IMR-90 (cell line): ENCODE measurements around the gene PTPRN2. TPM values are rescaled to one million over a fixed set of nuclear protein-coding genes. Genes with fewer than 3 reads are reported as not detected.

Source experiments
- ATAC-seq: fragments of 200-7000 bp; cut with Tn5 transposase; 2 replicates; pipeline ENCODE4 v1.9.1; 2020; ENCODE audit warnings: low read depth, mild to moderate bottlenecking, moderate library complexity
- BruUV-seq: library from RNA; stranded (reverse); fragments of 400-500 nt; replicated peaks from 2 replicates; lab custom pipeline; 2021; lab: Mats Ljungman, UMichigan
- CTCF ChIA-PET: fragments of 300-600 bp; formaldehyde crosslinking; extraction: SDS; loops from one replicate; lab custom pipeline; 2021; ENCODE audit warnings: antibody characterized with exemption; lab: Yijun Ruan, JAX
- POLR2A ChIA-PET: fragments of 300-600 bp; sonication (Branson Sonifier 250); formaldehyde crosslinking; loops from one replicate; lab custom pipeline; 2022; ENCODE audit warnings: antibody characterized with exemption; ENCODE audit not compliant: unreplicated experiment; lab: Charles Lee
- DNase-seq: peaks from one replicate; pipeline ENCODE4 v3.0.0; 2013
- H2AFZ ChIP-seq: replicated peaks from 2 replicates; pipeline ENCODE3; 2013; ENCODE audit warnings: low read length, mild to moderate bottlenecking; ENCODE audit not compliant: poor library complexity
- H2AK5ac ChIP-seq: 2 replicates; pipeline ENCODE4 v1.6.1; 2013; ENCODE audit warnings: low read depth, low read length, inconsistent platforms
- H2AK9ac ChIP-seq: replicated peaks from 2 replicates; pipeline ENCODE3; 2013; ENCODE audit warnings: mild to moderate bottlenecking, low read depth, low read length, moderate library complexity; ENCODE audit not compliant: poor library complexity
- H2BK120ac ChIP-seq: 2 replicates; pipeline ENCODE4 v1.6.1; 2013; ENCODE audit warnings: low read depth, low read length, inconsistent platforms
- H2BK15ac ChIP-seq: 3 replicates; pipeline ENCODE4 v1.6.1; 2013; ENCODE audit warnings: low read depth, low read length, inconsistent platforms
- H2BK20ac ChIP-seq: 2 replicates; pipeline ENCODE4 v1.6.1; 2013; ENCODE audit warnings: low read depth, mild to moderate bottlenecking, inconsistent platforms, low read length, moderate library complexity
- H2BK5ac ChIP-seq: 2 replicates; pipeline ENCODE4 v1.6.1; 2013; ENCODE audit warnings: mild to moderate bottlenecking, low read depth, low read length, inconsistent platforms; ENCODE audit not compliant: poor library complexity, severe bottlenecking
- H3K14ac ChIP-seq: replicated peaks from 2 replicates; pipeline ENCODE4 v1.6.1; 2013; ENCODE audit warnings: low read depth, low read length, inconsistent platforms
- H3K18ac ChIP-seq: 2 replicates; pipeline ENCODE4 v1.6.1; 2013; ENCODE audit warnings: low read depth, low read length, control low read depth
- H3K23ac ChIP-seq: 2 replicates; pipeline ENCODE4 v1.6.1; 2013; ENCODE audit warnings: low read depth, low read length, inconsistent platforms
- H3K27ac ChIP-seq: 2 replicates; pipeline ENCODE4 v1.5.1; 2013; ENCODE audit warnings: mild to moderate bottlenecking, control low read depth, low read length; ENCODE audit not compliant: insufficient read depth
- H3K27me3 ChIP-seq: 2 replicates; pipeline ENCODE4 v1.6.1; 2013; ENCODE audit warnings: low read length; ENCODE audit not compliant: control insufficient read depth, insufficient read depth
- H3K36me3 ChIP-seq: 2 replicates; pipeline ENCODE4 v1.6.1; 2013; ENCODE audit warnings: low read length, mixed read lengths; ENCODE audit not compliant: control insufficient read depth, insufficient read depth
- H3K4ac ChIP-seq: 2 replicates; pipeline ENCODE4 v1.6.1; 2013; ENCODE audit warnings: low read depth, low read length, inconsistent platforms
- H3K4me1 ChIP-seq: 2 replicates; pipeline ENCODE4 v1.6.1; 2013; ENCODE audit warnings: low read length, mixed read lengths; ENCODE audit not compliant: control insufficient read depth, insufficient read depth
- H3K4me2 ChIP-seq: 2 replicates; pipeline ENCODE4 v1.6.1; 2013; ENCODE audit warnings: low read depth, mild to moderate bottlenecking, control low read depth, low read length, moderate library complexity
- H3K4me3 ChIP-seq: 2 replicates; pipeline ENCODE4 v1.5.1; 2013; ENCODE audit warnings: low read depth, mild to moderate bottlenecking, control low read depth, low read length, moderate library complexity; ENCODE audit not compliant: insufficient read depth
- H3K56ac ChIP-seq: 2 replicates; pipeline ENCODE4 v1.6.1; 2013; ENCODE audit warnings: low read length, inconsistent platforms; ENCODE audit not compliant: insufficient read depth; ENCODE audit errors: extremely low read depth
- H3K79me1 ChIP-seq, 2 experiments: 2 replicates each; pipeline ENCODE4 v1.6.1; 2013; ENCODE audit warnings: low read length in 2 of 2, inconsistent platforms in 1 of 2, low read depth in 1 of 2
- H3K9ac ChIP-seq: 2 replicates; pipeline ENCODE4 v1.6.1; 2013; ENCODE audit warnings: low read depth, low read length, control low read depth
- H3K9me1 ChIP-seq: 2 replicates; pipeline ENCODE4 v1.6.1; 2013; ENCODE audit warnings: low read length, inconsistent platforms; ENCODE audit not compliant: insufficient read depth
- H3K9me3 ChIP-seq: 2 replicates; pipeline ENCODE4 v1.6.1; 2013; ENCODE audit warnings: low read length; ENCODE audit not compliant: control insufficient read depth, insufficient read depth
- H4K20me1 ChIP-seq: 2 replicates; pipeline ENCODE4 v1.6.1; 2013; ENCODE audit warnings: low read length, inconsistent platforms; ENCODE audit not compliant: insufficient read depth
- H4K5ac ChIP-seq: 2 replicates; pipeline ENCODE4 v1.6.1; 2013; ENCODE audit warnings: mild to moderate bottlenecking, low read depth, low read length, control low read depth
- H4K8ac ChIP-seq, 2 experiments: 2 replicates each; pipeline ENCODE4 v1.6.1; 2013; ENCODE audit warnings: low read depth in 2 of 2, low read length in 2 of 2, control low read depth in 1 of 2, inconsistent platforms in 1 of 2
- H4K91ac ChIP-seq: 2 replicates; pipeline ENCODE4 v1.6.1; 2013; ENCODE audit warnings: low read depth, low read length, inconsistent platforms; ENCODE audit not compliant: insufficient read depth
- ELK1 ChIP-seq: fragments of 150-350 bp; IDR thresholded peaks from 2 replicates; pipeline ENCODE4 v1.6.1; 2016; ENCODE audit warnings: low read depth, mild to moderate bottlenecking, low read length, moderate library complexity, borderline replicate concordance
- MAZ ChIP-seq: IDR thresholded peaks from 2 replicates; pipeline ENCODE4 v1.6.1; 2012; ENCODE audit warnings: low read depth, mild to moderate bottlenecking, low read length, improper control_type of control experiment, moderate library complexity, borderline replicate concordance
- RAD21 ChIP-seq: IDR thresholded peaks from 2 replicates; pipeline ENCODE4 v1.6.1; 2012; ENCODE audit warnings: low read length, improper control_type of control experiment
- RCOR1 ChIP-seq: IDR thresholded peaks from 2 replicates; pipeline ENCODE4 v1.6.1; 2012; ENCODE audit warnings: mild to moderate bottlenecking, low read length, improper control_type of control experiment; ENCODE audit not compliant: insufficient replicate concordance
- RFX5 ChIP-seq: IDR thresholded peaks from 2 replicates; pipeline ENCODE4 v1.8.0; 2012; ENCODE audit warnings: low read depth, mild to moderate bottlenecking, low read length, moderate library complexity
- SMC3 ChIP-seq: fragments of 150-350 bp; IDR thresholded peaks from 2 replicates; pipeline ENCODE4 v1.6.1; 2016; ENCODE audit warnings: low read depth, mild to moderate bottlenecking, antibody characterized with exemption, low read length, moderate library complexity
- WGBS, 2 experiments: methylation state at CpG; one replicate each; pipeline versions ENCODE4 v1.1.5 to v1.1.7; 2013; ENCODE audit warnings: missing lambda C conversion rate in 2 of 2; ENCODE audit not compliant: insufficient read length in 1 of 2; ENCODE audit errors: extremely low coverage in 2 of 2; 5-methylcytosine and 5-hydroxymethylcytosine counted together
- dilution Hi-C: fragments of 300-500 bp; cut with HindIII; formaldehyde crosslinking; loops from one replicate; pipeline ENCODE4 v1.14.3; 2018; ENCODE audit warnings: low sequenced_read_pairs; ENCODE audit not compliant: unreplicated experiment
- in situ Hi-C: fragments of 300-500 bp; cut with MboI; formaldehyde crosslinking; loops from 3 replicates; pipeline ENCODE4 v1.14.3; 2019; ENCODE audit warnings: low sequenced_read_pairs, inconsistent platforms, mixed read lengths
- intact Hi-C: fragments of 100-400 bp; cut with micrococcal nuclease; formaldehyde crosslinking; loops from 2 replicates; pipeline ENCODE4 v1.10.0; 2022
- polyA plus RNA-seq, 3 experiments: library from polyadenylated mRNA; depleted of rRNA; stranded (reverse); fragments of >200 nt; gene quantifications; 2 replicates each; pipeline ENCODE4 v1.2.3, GENCODE V29; 2012; ENCODE audit warnings: low replicate concordance in 1 of 3
- total RNA-seq: library from RNA; depleted of rRNA; stranded (reverse); fragments of >200 nt; gene quantifications from 2 replicates; pipeline ENCODE4 v1.2.3, GENCODE V29; 2012

PTPRN2 gene
- total and polyA plus RNA-seq, 2 of the 4 experiments (the other 2 are of a cell fraction) = 0.03 TPM; not detected in 1

- H2BK5ac ChIP-seq = no peak overlapping the region
- dilution Hi-C loops = no loop called here
- H4K91ac ChIP-seq = no peak overlapping the region
- no peak overlapping the region for H2BK15ac ChIP-seq
- no peaks in the 10 kb centered on the region for H4K20me1 ChIP-seq
- ChIA-PET CTCF (no interaction called here), POLR2A (no interaction called here)
- no peak overlapping the region for H4K5ac ChIP-seq
- H3K9me1 ChIP-seq = no peaks in the 10 kb centered on the region
- H3K18ac ChIP-seq = no peak overlapping the region
- no peak overlapping the region for H3K23ac ChIP-seq
- ATAC-seq (no peak), DNase-seq (no peak)
- H2BK120ac ChIP-seq = no peak overlapping the region
- no peak overlapping the region for H3K56ac ChIP-seq
- TF ChIP-seq RAD21 = no peak
- no peak for TF ChIP-seq RFX5
- TF ChIP-seq MAZ = no peak
- no peak for TF ChIP-seq RCOR1
- TF ChIP-seq ELK1 = no peak
- no peak for TF ChIP-seq SMC3
- no peak overlapping the region for H4K8ac ChIP-seq
- no peak overlapping the region for H2AK9ac ChIP-seq
- H3K4me3 ChIP-seq = no peak overlapping the region
- no peaks in the 10 kb centered on the region for H3K4me1 ChIP-seq
- BruUV-seq = no TSS peak
- no peaks in the 10 kb centered on the region for H3K79me1 ChIP-seq
- no peak overlapping the region for H3K4ac ChIP-seq
- H3K27ac ChIP-seq = no peak overlapping the region
- no CpG with 5 or more reads among the region's 13 CpGs for WGBS, 2 experiments
- H3K36me3 ChIP-seq = no peaks in the 10 kb centered on the region
- intact Hi-C loops = no loop called here
- no peak overlapping the region for H3K14ac ChIP-seq
- H2AK5ac ChIP-seq = no peak overlapping the region
- no peak overlapping the region for H3K4me2 ChIP-seq
- H3K9me3 ChIP-seq = peaks cover 50% of the 10 kb centered on the region
- in situ Hi-C loops = no loop called here
- H2AFZ ChIP-seq = no peak overlapping the region
- H3K9ac ChIP-seq = no peak overlapping the region
- H3K27me3 ChIP-seq = no peaks in the 10 kb centered on the region
- H2BK20ac ChIP-seq = no peak overlapping the region
Measured at GRCh38 chr7:158186864-158187693, 400.5 kb downstream of the PTPRN2 start.
